NCI-H2029 (cell line): Measurements from ENCODE around the gene EGFL8.
"Not testable (repeated sequence)": the region's sequence is repeated elsewhere in the genome, so short reads cannot be mapped to it uniquely, and the experiment has no call there.

Experiments
- DNase-seq: peaks from one replicate; lab custom pipeline; 2025; lab: John Stamatoyannopoulos, UW

Gene EGFL8

GRCh38 chr6:32196682-32197616, 32.6 kb downstream of the EGFL8 start:
- DNase-seq: no peak

- no peak for DNase-seq
Measured at GRCh38 chr6:32198345-32198696, 33.9 kb downstream of the EGFL8 start.

- DNase-seq: no peak
Measured at GRCh38 chr6:32198866-32199265, 34.5 kb downstream of the EGFL8 start.

DNA sequence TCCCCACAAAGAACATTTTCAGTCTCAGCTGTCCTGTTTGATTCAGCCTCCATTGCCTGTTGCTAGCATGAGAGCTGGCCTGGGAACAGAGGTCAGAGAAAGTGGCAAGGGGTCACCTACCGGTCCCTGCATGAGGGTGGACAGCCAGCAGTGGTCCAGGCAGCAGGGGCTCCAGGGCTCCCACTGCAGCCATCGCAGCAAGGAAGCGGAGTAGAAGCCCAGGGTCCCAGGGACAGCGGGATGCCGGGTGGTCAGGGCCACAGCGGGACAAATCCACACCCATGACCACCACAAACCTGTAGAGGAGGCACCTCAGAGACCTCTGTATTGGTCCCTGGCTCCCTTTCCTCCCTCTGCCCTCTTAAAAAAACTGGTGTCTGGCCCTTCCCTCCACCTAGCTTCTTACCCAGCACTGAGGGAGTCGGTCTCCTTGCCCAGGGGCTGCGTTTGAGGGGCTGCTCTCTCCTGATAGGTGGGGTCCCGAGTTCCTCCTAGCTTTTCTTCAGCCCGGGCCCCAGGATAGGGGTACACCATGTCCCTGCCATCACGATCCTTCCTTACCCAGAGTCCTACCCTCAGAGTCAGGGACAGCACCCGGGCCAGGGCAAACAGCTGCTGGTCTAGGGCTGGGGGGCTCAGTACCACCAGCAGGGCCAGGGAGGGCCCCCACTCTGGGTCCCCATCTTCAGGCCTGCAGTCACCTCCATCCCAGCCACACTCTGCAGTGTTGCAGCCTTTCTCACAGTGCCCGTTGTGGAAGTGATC, 36.5 kb downstream of the EGFL8 start:
- no peak for DNase-seq

- no peak for DNase-seq
Measured at GRCh38 chr6:32202186-32202585, 37.8 kb downstream of the EGFL8 start.

DNA sequence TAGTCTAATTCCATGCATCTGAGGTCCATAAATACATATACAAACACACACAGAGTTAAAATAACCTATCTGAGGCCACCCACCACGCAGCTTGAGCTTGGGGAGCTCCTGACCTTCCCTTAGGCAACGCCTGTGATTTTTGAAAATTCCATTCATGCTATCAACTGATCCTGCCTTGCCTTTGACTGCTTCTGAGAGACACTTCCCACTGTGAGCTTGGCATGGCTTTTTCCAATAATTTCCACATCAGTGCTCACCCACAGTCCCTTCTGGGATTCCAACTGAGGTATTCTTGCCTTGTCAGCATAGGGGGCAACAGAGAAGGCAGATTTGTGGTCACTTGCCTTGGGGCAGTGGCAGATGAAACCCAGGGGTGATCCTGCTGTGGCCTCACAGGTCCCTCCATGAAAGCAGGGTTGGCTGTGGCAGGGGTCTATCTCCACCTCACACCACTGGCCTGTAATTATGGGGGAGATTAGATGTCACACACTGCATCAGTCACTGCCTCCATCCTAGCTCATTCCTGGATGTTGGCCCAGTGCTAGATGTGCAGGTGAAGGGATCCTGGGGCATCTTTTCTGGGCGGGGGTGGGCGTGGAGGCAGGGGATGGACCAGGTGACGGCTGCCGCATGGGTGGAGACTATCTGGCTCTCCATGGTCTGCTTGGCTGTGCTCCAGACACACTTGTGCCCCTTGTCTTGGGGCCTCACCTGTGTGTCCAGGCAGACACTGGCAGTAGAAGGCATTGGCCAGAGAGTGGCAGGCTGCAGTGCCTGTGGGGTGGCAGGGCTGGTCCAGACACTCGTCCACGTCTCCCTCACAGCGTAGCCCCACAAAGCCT, 39.3 kb downstream of the EGFL8 start:
- DNase-seq: no peak

GRCh38 chr6:32204268-32204715, 39.9 kb downstream of the EGFL8 start:
- DNase-seq: no peak

- DNase-seq: no peak
Measured at GRCh38 chr6:32208996-32209395, 44.6 kb downstream of the EGFL8 start.

DNA sequence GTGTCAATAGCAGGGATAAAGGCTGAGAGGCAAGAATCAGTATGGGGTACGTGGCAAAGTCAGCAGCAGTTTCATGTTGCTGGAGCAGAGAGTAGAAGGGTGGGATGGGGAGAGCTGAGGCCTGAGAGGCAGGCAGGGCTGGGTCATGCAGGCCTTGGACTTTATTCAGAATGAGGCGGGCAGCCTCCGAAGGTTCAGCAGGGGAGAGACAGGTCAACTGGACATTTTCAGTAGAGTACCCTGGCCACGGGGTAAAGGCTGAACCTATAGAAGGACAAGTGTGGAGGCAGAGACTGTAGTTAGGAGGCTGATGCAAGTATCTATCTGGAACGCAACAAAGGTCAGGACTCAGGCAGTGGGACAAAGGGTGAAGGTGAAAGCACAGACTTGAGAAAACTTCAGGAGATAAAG, 45.8 kb downstream of the EGFL8 start:
- DNase-seq: no peak

GRCh38 chr6:32211432-32211831, 47.0 kb downstream of the EGFL8 start:
- DNase-seq: not testable (repeated sequence)

- no peak for DNase-seq
Measured at GRCh38 chr6:32212076-32212760, 47.8 kb downstream of the EGFL8 start.

GRCh38 chr6:32213649-32214048, 49.3 kb downstream of the EGFL8 start:
- no peak for DNase-seq

DNA sequence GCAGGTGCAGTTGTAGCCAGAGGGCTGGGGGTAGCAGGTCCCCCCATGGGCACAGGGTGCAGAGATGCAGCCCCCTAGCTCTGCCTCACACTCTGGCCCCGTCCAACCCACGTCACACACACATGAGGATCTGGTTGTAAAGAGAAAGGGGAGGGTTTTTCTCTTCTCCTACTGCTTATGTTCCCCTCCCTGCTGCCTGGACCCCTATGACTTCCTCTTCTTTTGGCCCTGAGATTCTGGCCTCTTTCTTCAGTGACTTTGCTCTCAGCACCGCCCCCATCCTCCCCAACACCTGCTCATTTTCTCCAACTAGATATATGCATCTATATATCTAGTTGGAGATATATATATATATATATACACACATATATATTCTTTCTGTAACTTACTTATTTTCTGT, 49.7 kb downstream of the EGFL8 start:
- DNase-seq: no peak

- no peak for DNase-seq
Measured at GRCh38 chr6:32215617-32216016, 51.2 kb downstream of the EGFL8 start.

- DNase-seq: no peak
Measured at GRCh38 chr6:32216285-32216684, 51.9 kb downstream of the EGFL8 start.

- DNase-seq: no peak
Measured at GRCh38 chr6:32216998-32217397, 52.6 kb downstream of the EGFL8 start.
